ENCODE data around the gene DNAH1.

DNA sequence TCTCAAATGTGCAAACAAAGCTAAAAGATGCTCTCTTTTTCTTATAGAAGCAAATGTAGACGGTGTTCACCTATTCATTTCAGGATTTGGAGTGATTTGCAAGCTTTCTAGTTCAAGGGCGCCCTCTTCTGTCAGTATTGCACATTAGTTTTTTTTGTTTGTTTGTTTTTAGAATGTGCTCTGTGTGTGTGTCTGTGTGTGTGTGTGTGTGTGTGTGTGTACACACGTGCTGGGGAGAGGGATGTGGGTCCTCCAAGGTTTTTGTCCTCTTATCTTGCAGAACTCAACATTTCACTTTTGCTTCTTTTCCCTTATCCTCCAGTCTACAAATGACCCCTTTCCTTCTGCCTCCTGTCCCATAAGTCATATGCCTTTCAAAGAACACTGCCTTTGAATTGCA is 23.5 kb downstream of the DNAH1 start:
- TF ChIP-seq, protein P1, sequence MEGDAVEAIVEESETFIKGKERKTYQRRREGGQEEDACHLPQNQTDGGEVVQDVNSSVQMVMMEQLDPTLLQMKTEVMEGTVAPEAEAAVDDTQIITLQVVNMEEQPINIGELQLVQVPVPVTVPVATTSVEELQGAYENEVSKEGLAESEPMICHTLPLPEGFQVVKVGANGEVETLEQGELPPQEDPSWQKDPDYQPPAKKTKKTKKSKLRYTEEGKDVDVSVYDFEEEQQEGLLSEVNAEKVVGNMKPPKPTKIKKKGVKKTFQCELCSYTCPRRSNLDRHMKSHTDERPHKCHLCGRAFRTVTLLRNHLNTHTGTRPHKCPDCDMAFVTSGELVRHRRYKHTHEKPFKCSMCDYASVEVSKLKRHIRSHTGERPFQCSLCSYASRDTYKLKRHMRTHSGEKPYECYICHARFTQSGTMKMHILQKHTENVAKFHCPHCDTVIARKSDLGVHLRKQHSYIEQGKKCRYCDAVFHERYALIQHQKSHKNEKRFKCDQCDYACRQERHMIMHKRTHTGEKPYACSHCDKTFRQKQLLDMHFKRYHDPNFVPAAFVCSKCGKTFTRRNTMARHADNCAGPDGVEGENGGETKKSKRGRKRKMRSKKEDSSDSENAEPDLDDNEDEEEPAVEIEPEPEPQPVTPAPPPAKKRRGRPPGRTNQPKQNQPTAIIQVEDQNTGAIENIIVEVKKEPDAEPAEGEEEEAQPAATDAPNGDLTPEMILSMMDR (IDR thresholded peaks at IDR 0.05), result peak; percentile 73 to 83 (median 82)
- no peak for TF ChIP-seq POLR2AphosphoS5 (IDR thresholded peaks at IDR 0.05)
